Hepatocyte (in vitro differentiated cells): ENCODE measurements around the gene ALK. TPM values are rescaled to one million over a fixed set of nuclear protein-coding genes. Genes with fewer than 3 reads are reported as not detected.

ENCODE experiments used
- DNase-seq: peaks from one replicate; pipeline ENCODE4 v3.0.0-alpha.2; 2016; ENCODE audit warnings: low spot score
- H2AFZ ChIP-seq: fragments of 200-600 bp; sonication (generic); 2 replicates; pipeline ENCODE4 v1.6.0; 2016; ENCODE audit warnings: antibody characterized with exemption, mild to moderate bottlenecking
- H3K27ac ChIP-seq: fragments of 200-600 bp; sonication (generic); 2 replicates; pipeline ENCODE4 v1.5.1; 2016; ENCODE audit warnings: mild to moderate bottlenecking
- H3K27me3 ChIP-seq: fragments of 200-600 bp; sonication (generic); 2 replicates; pipeline ENCODE4 v1.6.1; 2016
- H3K36me3 ChIP-seq: fragments of 200-600 bp; sonication (generic); replicated peaks from 2 replicates; pipeline ENCODE4 v1.5.1; 2016; ENCODE audit warnings: low read depth; ENCODE audit not compliant: insufficient read depth
- H3K4me1 ChIP-seq: fragments of 200-600 bp; sonication (generic); 2 replicates; pipeline ENCODE4 v1.5.1; 2016; ENCODE audit warnings: mild to moderate bottlenecking, moderate library complexity; ENCODE audit not compliant: insufficient read depth
- H3K4me2 ChIP-seq: fragments of 200-600 bp; sonication (generic); 2 replicates; pipeline ENCODE4 v1.6.0; 2016
- H3K4me3 ChIP-seq: fragments of 200-600 bp; sonication (generic); 2 replicates; pipeline ENCODE4 v1.5.1; 2016; ENCODE audit warnings: mild to moderate bottlenecking
- H3K79me2 ChIP-seq: fragments of 200-600 bp; sonication (generic); 2 replicates; pipeline ENCODE4 v1.6.0; 2017; ENCODE audit warnings: mild to moderate bottlenecking
- H3K9me2 ChIP-seq: fragments of 200-600 bp; sonication (generic); replicated peaks from 2 replicates; pipeline ENCODE4 v1.6.0; 2017; ENCODE audit warnings: mild to moderate bottlenecking; ENCODE audit not compliant: insufficient read depth
- H3K9me3 ChIP-seq: fragments of 200-600 bp; sonication (generic); 2 replicates; pipeline ENCODE4 v1.5.1; 2016; ENCODE audit warnings: low read depth, mild to moderate bottlenecking
- H4K20me1 ChIP-seq: fragments of 200-600 bp; sonication (generic); 2 replicates; pipeline ENCODE4 v1.6.0; 2016; ENCODE audit warnings: mild to moderate bottlenecking; ENCODE audit not compliant: insufficient read depth, poor library complexity, severe bottlenecking
- EZH2 ChIP-seq: fragments of 200-600 bp; sonication (generic); IDR thresholded peaks from 2 replicates; pipeline ENCODE4 v1.6.1; 2016; ENCODE audit warnings: antibody characterized with exemption, mild to moderate bottlenecking, borderline replicate concordance
- EZH2phosphoT487 ChIP-seq: fragments of 200-600 bp; sonication (generic); IDR thresholded peaks from one replicate; pipeline ENCODE4 v1.6.1; 2018; ENCODE audit warnings: antibody characterized with exemption, mild to moderate bottlenecking, low read depth, moderate library complexity; ENCODE audit not compliant: unreplicated experiment, severe bottlenecking
- WGBS: methylation state at CpG from one replicate; pipeline ENCODE4 v1.1.6; 2016; ENCODE audit warnings: low lambda C conversion rate; ENCODE audit errors: missing lambda C conversion rate; 5-methylcytosine and 5-hydroxymethylcytosine counted together
- polyA plus RNA-seq: library from polyadenylated mRNA; unstranded; fragments of >200 nt; fragmentation: Nextera tagmentation; extraction: Ambion mirVana; gene quantifications from 2 replicates; pipeline ENCODE4 v1.2.1, GENCODE V29; 2016
- total RNA-seq: library from RNA; depleted of rRNA; stranded (reverse); fragments of >200 nt; gene quantifications from 2 replicates; pipeline ENCODE4 v1.2.3, GENCODE V29; 2014
- TF ChIP-seq, protein P1 (sequence below): fragments of 200-600 bp; sonication (generic); IDR thresholded peaks from 2 replicates; pipeline ENCODE4 v1.5.1; 2016; ENCODE audit warnings: antibody characterized with exemption, mild to moderate bottlenecking; ENCODE audit not compliant: poor library complexity

ALK gene
- total and polyA plus RNA-seq, 2 experiments from 2014 or later, result 0.16 to 0.27 TPM

DNA sequence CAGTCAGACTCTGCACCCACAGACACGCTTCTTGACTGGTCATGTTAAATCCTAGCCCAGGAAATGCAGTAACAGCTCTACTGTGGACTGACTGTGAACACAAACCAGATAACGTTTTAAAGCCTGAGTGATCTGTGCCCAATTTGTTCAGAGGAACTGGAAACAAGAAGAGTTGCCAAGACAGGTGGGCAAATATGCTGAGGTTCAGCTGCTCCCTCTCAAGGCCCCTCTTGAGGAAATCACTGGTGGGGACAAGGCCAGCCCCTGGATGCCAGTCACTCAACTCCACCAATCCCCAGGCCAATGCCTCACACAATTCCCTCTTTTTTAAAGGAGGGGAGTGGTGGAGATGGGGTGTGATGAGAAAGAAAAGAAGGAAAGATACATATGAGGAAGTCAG lies 261.2 kb downstream of the ALK start:
- Histone ChIP-seq H3K27me3 (peaks cover 10% of the 10 kb centered on the region), H3K4me2 (no peak overlapping the region)

DNA sequence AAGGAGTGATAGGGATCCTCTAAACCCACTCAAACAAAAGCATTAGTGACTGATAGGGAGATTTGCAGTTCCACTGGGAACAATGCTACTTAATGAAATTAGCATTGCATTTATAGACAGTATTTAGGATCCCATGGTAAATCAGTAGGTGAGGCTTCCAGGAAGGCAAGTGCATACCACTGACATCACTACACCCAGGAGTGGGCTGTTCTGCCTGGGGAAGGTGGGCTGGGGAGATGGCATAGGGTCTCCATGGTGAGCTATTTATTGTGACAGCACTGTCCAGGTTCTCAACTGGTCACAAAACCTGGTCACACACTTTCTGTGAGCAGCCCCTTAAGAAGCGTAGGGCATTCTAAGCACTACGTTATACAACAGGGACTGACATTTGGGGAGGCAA lies 262.2 kb downstream of the ALK start:
- 93% methylated on average over 2 of the region's 2 CpGs for whole genome bisulfite sequencing
- Histone ChIP-seq H3K27ac (no peak overlapping the region), H3K36me3 (no peaks in the 10 kb centered on the region), H2AFZ (no peak overlapping the region), H3K9me3 (no peaks in the 10 kb centered on the region), H3K79me2 (no peaks in the 10 kb centered on the region), H3K4me2 (no peak overlapping the region), H3K9me2 (no peaks in the 10 kb centered on the region), H3K4me3 (no peak overlapping the region), H3K4me1 (no peaks in the 10 kb centered on the region), H4K20me1 (no peaks in the 10 kb centered on the region), H3K27me3 (peaks cover 10% of the 10 kb centered on the region)
- DNase-seq, result no peak
- TF ChIP-seq EZH2 (no peak), EZH2phosphoT487 (no peak)
- TF ChIP-seq, protein P1, sequence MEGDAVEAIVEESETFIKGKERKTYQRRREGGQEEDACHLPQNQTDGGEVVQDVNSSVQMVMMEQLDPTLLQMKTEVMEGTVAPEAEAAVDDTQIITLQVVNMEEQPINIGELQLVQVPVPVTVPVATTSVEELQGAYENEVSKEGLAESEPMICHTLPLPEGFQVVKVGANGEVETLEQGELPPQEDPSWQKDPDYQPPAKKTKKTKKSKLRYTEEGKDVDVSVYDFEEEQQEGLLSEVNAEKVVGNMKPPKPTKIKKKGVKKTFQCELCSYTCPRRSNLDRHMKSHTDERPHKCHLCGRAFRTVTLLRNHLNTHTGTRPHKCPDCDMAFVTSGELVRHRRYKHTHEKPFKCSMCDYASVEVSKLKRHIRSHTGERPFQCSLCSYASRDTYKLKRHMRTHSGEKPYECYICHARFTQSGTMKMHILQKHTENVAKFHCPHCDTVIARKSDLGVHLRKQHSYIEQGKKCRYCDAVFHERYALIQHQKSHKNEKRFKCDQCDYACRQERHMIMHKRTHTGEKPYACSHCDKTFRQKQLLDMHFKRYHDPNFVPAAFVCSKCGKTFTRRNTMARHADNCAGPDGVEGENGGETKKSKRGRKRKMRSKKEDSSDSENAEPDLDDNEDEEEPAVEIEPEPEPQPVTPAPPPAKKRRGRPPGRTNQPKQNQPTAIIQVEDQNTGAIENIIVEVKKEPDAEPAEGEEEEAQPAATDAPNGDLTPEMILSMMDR, result no peak

More for the DNA sequence above, 261.2 kb downstream of the ALK start:
- TF ChIP-seq, protein P1, result no peak
- TF ChIP-seq EZH2, result no peak
- TF ChIP-seq EZH2phosphoT487, result no peak
- no peaks in the 10 kb centered on the region for H3K36me3 ChIP-seq
- H2AFZ ChIP-seq, result no peak overlapping the region
- no peak overlapping the region for H3K27ac ChIP-seq
- no peaks in the 10 kb centered on the region for H4K20me1 ChIP-seq
- no peaks in the 10 kb centered on the region for H3K9me2 ChIP-seq
- H3K9me3 ChIP-seq, result no peaks in the 10 kb centered on the region
- DNase-seq, result no peak
- no peaks in the 10 kb centered on the region for H3K4me1 ChIP-seq
- H3K79me2 ChIP-seq, result no peaks in the 10 kb centered on the region
- WGBS, result 66% methylated on average over 2 of the region's 2 CpGs
- H3K4me3 ChIP-seq, result no peak overlapping the region

DNA sequence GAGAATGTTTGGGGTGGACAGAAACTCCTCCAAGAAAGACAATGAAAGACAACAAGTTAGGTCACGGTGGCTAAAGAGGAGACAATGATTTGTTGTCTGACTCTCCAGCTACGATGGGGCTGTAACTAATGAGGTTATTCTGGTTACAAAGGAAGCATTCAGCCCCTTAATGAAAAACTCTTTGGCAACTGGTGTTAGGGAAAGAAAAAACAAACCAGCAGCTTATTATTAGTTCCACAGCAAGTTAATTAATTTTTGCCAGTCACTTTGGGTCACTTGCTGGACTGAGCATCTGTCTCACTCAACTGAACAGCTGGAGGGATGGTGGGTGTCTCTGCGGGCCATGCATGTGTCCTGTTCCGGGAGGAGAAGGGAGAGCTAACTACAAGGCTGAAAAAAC lies 263.7 kb downstream of the ALK start:
- Histone ChIP-seq H3K4me3 (no peak overlapping the region), H3K27ac (no peak overlapping the region), H3K36me3 (no peaks in the 10 kb centered on the region), H2AFZ (no peak overlapping the region), H3K79me2 (no peaks in the 10 kb centered on the region), H3K4me1 (no peaks in the 10 kb centered on the region), H3K9me3 (no peaks in the 10 kb centered on the region), H3K27me3 (peaks cover 10% of the 10 kb centered on the region), H3K4me2 (no peak overlapping the region), H4K20me1 (no peaks in the 10 kb centered on the region), H3K9me2 (no peaks in the 10 kb centered on the region)
- TF ChIP-seq, protein P1, result no peak
- TF ChIP-seq EZH2 (no peak), EZH2phosphoT487 (no peak)
- 86% methylated on average over 4 of the region's 4 CpGs for WGBS
- no peak for DNase-seq
